HS-27A (cell line): Measurements from ENCODE around the gene ADGRF5.

ENCODE experiments used
- DNase-seq: peaks from one replicate; pipeline ENCODE4 v3.0.0-alpha.2; 2012; ENCODE audit warnings: low read depth, missing footprints

ADGRF5 gene, protein sequence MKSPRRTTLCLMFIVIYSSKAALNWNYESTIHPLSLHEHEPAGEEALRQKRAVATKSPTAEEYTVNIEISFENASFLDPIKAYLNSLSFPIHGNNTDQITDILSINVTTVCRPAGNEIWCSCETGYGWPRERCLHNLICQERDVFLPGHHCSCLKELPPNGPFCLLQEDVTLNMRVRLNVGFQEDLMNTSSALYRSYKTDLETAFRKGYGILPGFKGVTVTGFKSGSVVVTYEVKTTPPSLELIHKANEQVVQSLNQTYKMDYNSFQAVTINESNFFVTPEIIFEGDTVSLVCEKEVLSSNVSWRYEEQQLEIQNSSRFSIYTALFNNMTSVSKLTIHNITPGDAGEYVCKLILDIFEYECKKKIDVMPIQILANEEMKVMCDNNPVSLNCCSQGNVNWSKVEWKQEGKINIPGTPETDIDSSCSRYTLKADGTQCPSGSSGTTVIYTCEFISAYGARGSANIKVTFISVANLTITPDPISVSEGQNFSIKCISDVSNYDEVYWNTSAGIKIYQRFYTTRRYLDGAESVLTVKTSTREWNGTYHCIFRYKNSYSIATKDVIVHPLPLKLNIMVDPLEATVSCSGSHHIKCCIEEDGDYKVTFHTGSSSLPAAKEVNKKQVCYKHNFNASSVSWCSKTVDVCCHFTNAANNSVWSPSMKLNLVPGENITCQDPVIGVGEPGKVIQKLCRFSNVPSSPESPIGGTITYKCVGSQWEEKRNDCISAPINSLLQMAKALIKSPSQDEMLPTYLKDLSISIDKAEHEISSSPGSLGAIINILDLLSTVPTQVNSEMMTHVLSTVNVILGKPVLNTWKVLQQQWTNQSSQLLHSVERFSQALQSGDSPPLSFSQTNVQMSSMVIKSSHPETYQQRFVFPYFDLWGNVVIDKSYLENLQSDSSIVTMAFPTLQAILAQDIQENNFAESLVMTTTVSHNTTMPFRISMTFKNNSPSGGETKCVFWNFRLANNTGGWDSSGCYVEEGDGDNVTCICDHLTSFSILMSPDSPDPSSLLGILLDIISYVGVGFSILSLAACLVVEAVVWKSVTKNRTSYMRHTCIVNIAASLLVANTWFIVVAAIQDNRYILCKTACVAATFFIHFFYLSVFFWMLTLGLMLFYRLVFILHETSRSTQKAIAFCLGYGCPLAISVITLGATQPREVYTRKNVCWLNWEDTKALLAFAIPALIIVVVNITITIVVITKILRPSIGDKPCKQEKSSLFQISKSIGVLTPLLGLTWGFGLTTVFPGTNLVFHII (N-terminal part only)

GRCh38 chr6:46921731-46922130, at the start of gene ADGRF5:
ADGRF5 (minus strand) TSS chr6:46921938; CDS start chr6:46906762, 15,176 bp downstream.
- no peak for DNase-seq

- DNase-seq, result no peak
Observed at GRCh38 chr6:46969206-46969605, 47.5 kb upstream of the ADGRF5 start.

- no peak for DNase-seq
Observed at GRCh38 chr6:46967826-46968349, 46.1 kb upstream of the ADGRF5 start.

GRCh38 chr6:46964716-46965519, 43.2 kb upstream of the ADGRF5 start:
- no peak for DNase-seq

DNA sequence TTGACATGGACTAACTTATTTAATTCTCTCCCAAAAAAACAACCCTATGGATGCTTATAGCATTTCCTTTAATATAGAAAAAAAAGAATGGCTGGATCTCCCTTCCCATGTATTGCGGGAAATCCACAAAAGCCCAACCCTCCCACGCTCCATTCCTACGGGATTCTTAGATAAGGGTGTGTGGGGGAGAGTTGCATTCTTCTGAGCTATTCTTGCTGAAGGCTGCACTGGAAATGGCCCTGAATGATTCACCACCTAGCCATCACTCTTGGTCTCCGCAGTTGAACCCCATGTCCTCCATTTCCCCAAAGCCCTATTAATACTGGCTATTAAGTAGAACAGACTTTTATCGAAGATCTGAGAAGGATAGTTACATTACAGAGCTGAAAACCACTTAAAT, 41.9 kb upstream of the ADGRF5 start:
- DNase-seq, result no peak

DNA sequence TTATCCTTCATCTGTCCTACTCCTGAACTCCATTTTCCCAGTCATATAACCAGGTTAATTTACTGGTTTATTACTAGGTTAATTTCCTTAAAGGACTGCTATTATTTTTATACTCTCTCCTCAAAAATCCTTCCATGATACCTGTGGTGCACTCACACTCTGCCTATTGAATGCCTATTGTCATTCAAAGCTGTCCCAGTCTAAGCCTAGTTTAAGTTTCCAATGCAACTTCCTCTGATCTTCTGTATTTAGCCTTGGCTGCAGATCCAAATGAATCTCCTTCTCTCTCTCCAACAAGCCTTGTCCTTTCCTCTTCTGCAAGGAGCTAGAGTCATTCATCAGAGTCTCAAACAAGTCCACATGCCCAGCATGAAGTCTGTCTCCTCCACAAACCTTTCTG, 41.3 kb upstream of the ADGRF5 start:
- no peak for DNase-seq

GRCh38 chr6:46961711-46962110, 40.0 kb upstream of the ADGRF5 start:
- no peak for DNase-seq

- no peak for DNase-seq
Observed at GRCh38 chr6:46961232-46961631, 39.5 kb upstream of the ADGRF5 start.

DNA sequence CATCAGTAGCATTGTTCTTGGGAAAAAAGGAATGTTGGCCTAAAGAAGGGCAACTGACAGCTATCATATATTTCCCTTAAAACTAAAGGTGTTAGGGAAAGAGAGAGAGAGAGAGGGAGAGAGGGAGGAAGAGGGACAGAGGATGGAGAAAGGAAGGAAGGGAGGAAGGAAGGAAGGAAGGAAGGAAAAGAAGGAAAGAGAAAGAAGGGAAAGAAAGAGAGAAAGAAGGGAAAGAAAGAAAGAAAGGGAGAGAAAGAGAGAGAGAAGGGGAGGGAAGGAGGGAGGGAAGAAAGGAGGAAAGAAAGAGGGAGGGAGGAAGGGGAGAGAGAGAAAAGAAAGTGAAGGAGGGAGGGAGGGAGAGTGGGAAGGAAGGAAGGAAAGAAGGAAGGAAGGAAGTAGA, 37.7 kb upstream of the ADGRF5 start:
- no peak for DNase-seq

- no peak for DNase-seq
Observed at GRCh38 chr6:46956409-46956808, 34.7 kb upstream of the ADGRF5 start.

DNA sequence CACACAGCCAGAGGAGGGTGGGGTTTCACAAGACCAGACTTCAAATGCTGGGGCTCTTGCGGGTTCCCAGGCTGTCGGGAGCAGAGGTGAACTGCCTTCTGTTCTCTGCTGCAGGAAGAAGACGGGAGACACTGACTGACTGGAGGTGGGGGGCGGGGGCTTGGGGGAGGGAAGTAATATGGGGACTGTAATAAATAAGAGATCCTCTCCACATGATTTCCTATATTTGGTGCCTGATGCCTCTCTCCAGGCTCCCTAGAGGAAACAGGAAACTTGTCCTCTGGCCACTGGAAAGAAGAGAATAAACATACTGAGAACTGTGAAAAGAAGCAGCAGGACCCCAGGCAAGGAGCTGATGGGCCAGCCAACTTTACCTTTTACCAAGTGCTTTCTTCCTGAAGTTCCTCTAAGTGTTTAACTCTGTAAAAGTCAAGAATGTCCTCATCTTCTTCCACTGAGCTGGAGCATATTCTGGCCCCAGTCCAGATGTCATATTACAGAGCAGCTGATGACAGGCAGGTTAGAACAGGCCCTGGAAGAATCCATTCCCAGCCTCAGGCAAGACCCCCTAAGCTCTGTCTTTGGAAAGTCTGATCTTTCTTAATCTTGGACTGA, 33.2 kb upstream of the ADGRF5 start:
- DNase-seq, result no peak

DNA sequence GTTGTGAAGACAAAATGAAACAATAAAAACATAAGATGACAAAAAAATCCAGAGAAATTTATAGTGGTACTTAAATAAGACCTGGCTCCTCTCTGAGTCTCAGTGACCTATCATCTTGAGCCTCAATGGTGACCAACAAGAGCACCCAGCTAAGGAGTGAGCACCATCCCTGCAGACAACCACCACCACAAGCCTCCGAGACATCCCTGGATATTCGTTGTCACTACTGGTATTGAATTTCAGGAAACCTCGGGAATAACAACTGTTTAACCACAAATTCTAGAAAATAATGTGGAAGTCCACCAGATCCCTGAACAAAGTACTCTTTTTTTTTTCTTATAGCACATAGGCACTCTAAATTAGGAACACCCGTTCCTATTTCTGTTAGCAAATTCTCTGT, 32.2 kb upstream of the ADGRF5 start:
- DNase-seq, result no peak

GRCh38 chr6:46949632-46950280, 28.0 kb upstream of the ADGRF5 start:
- DNase-seq, result no peak

DNA sequence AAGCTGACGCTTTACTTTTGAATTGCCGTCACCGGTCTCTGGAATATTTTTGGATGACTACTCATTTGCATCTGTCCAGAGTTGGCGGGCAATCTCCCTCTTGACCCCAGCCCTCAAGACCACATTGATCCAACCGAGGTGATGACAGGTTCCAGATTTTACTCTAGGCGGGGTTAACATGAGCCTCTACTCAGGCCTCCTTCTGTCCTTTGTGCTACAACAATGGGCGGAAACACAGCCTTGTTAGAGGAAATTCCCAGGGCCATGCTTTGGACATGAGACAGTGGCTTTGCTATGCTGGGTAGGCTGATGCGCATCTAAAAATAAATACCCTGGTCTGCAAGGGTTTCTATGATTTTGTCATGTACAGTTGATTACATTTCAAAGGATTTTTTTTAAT, 27.0 kb upstream of the ADGRF5 start:
- no peak for DNase-seq

- DNase-seq, result no peak
Observed at GRCh38 chr6:46947497-46947896, 25.8 kb upstream of the ADGRF5 start.

DNA sequence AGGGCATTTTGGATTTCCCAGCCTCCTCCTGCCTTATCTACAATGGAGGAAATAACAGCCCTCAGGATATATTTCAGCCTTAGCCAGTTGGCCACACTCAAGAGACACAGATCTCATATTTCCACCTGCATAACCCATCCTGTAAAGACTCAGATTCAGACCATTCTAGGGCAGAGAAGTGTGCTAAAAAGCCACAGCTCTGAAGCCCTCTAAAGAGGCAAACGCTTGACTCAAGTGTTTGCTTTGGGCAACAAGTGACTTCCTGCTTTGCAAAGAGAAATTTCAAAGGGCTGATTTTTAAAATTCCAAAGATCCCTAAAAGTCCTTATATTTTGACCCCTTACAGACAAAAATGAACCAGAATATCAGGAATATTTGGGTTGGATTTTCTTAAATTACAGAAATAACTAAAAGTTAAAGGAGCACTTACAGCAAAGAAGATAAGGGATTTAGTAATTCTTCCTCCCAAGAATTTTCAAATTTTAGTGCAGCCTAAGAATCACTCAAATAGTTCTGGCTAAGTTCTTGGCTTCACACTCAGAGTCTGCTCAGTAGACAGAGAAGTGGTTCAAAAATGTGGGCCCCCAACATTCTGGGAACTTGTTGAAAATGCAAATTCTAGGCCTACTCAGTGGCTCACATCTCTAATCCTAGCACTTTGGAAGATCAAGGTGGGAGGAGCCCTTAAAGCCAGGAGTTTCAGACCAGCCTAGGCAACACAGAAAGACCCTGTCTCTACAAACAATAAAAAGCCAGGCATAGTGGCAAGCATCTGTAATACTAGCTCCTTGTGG, 18.9 kb upstream of the ADGRF5 start:
- DNase-seq, result no peak

DNA sequence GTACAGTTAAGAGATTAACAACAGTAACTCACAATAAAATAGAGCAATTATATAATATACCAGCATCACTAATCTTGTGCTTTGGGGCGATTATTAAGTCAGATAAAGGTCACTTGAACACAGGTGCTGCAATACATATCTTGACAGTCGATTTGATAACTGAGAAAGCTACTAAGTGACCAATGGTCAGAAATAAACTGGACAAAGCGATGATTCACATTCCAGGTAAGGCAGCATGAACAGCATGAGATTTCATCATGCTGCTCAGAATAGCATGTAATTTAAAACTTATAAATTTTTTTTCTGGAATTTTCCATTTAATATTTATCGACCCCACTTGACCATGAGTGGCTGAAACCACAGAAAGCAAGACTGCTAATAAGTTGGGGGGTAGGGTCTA, 15.9 kb upstream of the ADGRF5 start:
- no peak for DNase-seq

GRCh38 chr6:46935687-46936086, 13.9 kb upstream of the ADGRF5 start:
- no peak for DNase-seq

DNA sequence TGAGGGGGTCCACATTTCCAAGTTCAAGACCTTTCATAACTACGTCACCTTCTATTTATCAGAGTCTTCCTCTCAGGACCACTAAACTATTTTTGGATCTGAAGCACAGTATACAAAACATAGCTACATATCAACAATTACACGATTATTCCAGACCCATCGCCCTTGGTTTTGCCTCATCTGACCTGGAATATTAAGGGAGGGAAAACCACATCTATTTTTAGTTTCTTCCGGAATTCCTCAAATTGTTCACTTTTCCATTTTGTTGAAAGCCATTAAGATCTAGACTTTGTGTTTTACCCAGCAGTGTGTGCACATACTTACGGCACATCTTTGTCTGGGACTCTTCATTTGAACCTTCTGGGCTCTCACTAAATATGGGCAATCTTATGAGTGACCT, 12.0 kb upstream of the ADGRF5 start:
- no peak for DNase-seq
